Heart left ventricle (tissue), 16 donors: ENCODE results near the gene CD99L2. TPM values are rescaled to one million over a fixed set of nuclear protein-coding genes. Genes with fewer than 3 reads are reported as not detected.

Experiments
- ATAC-seq, 4 donors: fragments of 200-7000 bp; cut with Tn5 transposase; one replicate each; pipeline ENCODE4 v1.9.1; 2020 to 2022; ENCODE audit warnings: moderate library complexity in 4 of 4, mild to moderate bottlenecking in 3 of 4, moderate number of reproducible peaks in 1 of 4
- DNase-seq, 5 donors: peaks; one replicate each; pipeline ENCODE4 v3.0.0-alpha.2; 2020
- H3K27ac ChIP-seq, 12 donors: fragments of 200-600 bp; sonication (generic) in 4 of 12; one replicate each; pipeline versions ENCODE4 v1.5.0 to v1.8.0; 2016 to 2022; ENCODE audit warnings: mild to moderate bottlenecking in 2 of 12
- H3K27me3 ChIP-seq, 9 donors: fragments of 200-600 bp; sonication (generic) in 2 of 9; one replicate each; pipeline versions ENCODE4 v1.5.1 to v1.8.0; 2016 to 2022; ENCODE audit warnings: mild to moderate bottlenecking in 3 of 9
- H3K36me3 ChIP-seq, 9 donors: fragments of 200-600 bp; sonication (generic) in 2 of 9; one replicate each; pipeline versions ENCODE4 v1.5.0 to v1.8.0; 2018 to 2022; ENCODE audit warnings: mild to moderate bottlenecking in 2 of 9
- H3K4me1 ChIP-seq, 12 donors: fragments of 200-600 bp; sonication (generic) in 4 of 12; one replicate each; pipeline versions ENCODE4 v1.5.0 to v1.8.0; 2016 to 2022; ENCODE audit warnings: mild to moderate bottlenecking in 3 of 12
- H3K4me3 ChIP-seq, 12 donors: fragments of 200-600 bp; sonication (generic) in 4 of 12; one replicate each; pipeline versions ENCODE4 v1.5.0 to v1.8.0; 2017 to 2022; ENCODE audit warnings: mild to moderate bottlenecking in 9 of 12, moderate library complexity in 4 of 12
- H3K9me3 ChIP-seq, 12 donors: fragments of 200-600 bp; sonication (generic) in 4 of 12; one replicate each; pipeline versions ENCODE4 v1.5.0 to v1.8.0; 2016 to 2022; ENCODE audit warnings: mild to moderate bottlenecking in 1 of 12
- POLR2A ChIP-seq, 2 donors: fragments of 450-650 bp; IDR thresholded peaks; one replicate each; pipeline ENCODE4 v1.6.1; 2017; ENCODE audit warnings: antibody characterized with exemption in 2 of 2, mild to moderate bottlenecking in 2 of 2, moderate library complexity in 2 of 2
- WGBS, 4 donors: extraction: QIAGEN DNeasy Blood & Tissue Kit in 2 of 4; methylation state at CpG; one replicate each; pipeline versions ENCODE4 v1.1.5 to v1.1.7; 2013 to 2018; 5-methylcytosine and 5-hydroxymethylcytosine counted together
- intact Hi-C, 10 donors: fragments of 100-400 bp; cut with DNase I; formaldehyde crosslinking; loops; one replicate each; pipeline versions ENCODE4 v1.11.1 to v1.14.2; 2022
- polyA plus RNA-seq, 2 donors: library from polyadenylated mRNA; stranded (reverse); fragments of 200-250 nt; gene quantifications; one replicate each; pipeline ENCODE4 v1.2.3, GENCODE V29; 2013
- total RNA-seq, 9 donors: library from RNA; depleted of rRNA in 2 of 9; stranded (reverse); fragments of >200 nt in 2 of 9; fragmentation: NEBNext Ultra II Directional in 3 of 9; extraction: Animal tissue kit (Norgen Biotek cat#: 25700) in 3 of 9; gene quantifications; one replicate each; pipeline versions ENCODE4 v1.1.0 to v1.2.4, GENCODE V29; 2016 to 2023
- TF ChIP-seq, protein P1 (sequence below), 12 donors: fragments of 200-600 bp; sonication (generic) in 4 of 12; IDR thresholded peaks; one replicate each; pipeline versions ENCODE4 v1.5.0 to v1.8.0; 2018 to 2022; ENCODE audit warnings: antibody characterized with exemption in 12 of 12, mild to moderate bottlenecking in 5 of 12
- donor health status: ischemic (EF 13 %, LVEDD 7.1; RV severe dilation, severe dysfunction).
- donor health status: healthy with polysubstance abuse.
- donor health status: DM: no; HTN: yes; CAD: no.
- donor health status: DM: no; HTN: no; CAD: no.
- donor health status: ischemic (EF 25% LVEDD 6.9; RV normal size, moderate dysfunction).
- donor health status: ischemic (EF 25% LVEDD 5.7; RV mildly dilated, moderate dysfunction).
- donor health status: healthy.
- donor health status: DM: yes; HTN: yes; CAD: no.
- donor health status: ischemic (EF 35%, LVEDD 5.7; RV mildly dilated, moderate dysfunction).
- donor health status: nonischemic (EF 11% LVEDD 7.7; RV severe dilation, severe dysfunction).
- donor health status: DM: yes; HTN: yes; CAD: no.
- donor health status: PGD.
- donor health status: ischemic (EF 29% LVEDD 5.4; RV normal size, mild dysfunction).
- donor health status: nonischemic (EF 23%, LVEDD 6.1; RV moderate dilation, normal function).

CD99L2 gene
- total and polyA plus RNA-seq, 11 donors = 51.9 to 115 (median 82.1) TPM

DNA sequence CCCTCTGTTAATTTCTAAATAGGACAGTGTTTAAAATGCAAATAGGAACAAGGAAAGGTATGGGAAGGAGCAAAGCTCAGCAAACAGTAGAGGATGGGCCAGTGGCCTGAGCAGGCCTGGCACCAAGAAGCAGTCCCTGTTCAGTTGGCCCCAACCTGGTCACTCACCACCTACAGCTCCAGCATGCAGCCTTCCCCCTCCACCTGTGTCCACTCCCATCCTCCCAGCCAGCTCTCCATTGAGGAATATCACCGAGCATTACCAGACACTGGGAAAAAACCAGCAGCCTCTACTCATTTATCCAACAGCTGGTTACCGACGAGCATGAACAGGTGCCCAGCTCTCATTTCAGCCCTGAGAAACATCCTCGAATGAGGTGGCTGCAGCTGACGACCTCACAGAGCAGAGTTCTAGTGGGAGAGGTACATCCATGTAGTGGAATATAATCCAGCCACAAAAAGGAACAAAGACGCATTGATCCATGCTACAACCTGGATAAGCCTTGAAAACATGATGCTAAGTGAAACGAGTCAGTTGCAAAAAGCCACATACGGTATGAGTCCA, 25.6 kb downstream of the CD99L2 start:
- H3K27me3 ChIP-seq = no peaks in the 10 kb centered on the region
- intact Hi-C loops = no loop called here
- ATAC-seq (no peak), DNase-seq (no peak)
- H3K4me1 ChIP-seq = peaks cover 0 to 44% (median 20%) of the 10 kb centered on the region in 12 donors
- 74 to 95% (median 88%) methylated on average over 8 of the region's 8 CpGs for WGBS, 4 donors
- no peak for TF ChIP-seq POLR2A (IDR thresholded peaks at IDR 0.05)
- TF ChIP-seq, protein P1, sequence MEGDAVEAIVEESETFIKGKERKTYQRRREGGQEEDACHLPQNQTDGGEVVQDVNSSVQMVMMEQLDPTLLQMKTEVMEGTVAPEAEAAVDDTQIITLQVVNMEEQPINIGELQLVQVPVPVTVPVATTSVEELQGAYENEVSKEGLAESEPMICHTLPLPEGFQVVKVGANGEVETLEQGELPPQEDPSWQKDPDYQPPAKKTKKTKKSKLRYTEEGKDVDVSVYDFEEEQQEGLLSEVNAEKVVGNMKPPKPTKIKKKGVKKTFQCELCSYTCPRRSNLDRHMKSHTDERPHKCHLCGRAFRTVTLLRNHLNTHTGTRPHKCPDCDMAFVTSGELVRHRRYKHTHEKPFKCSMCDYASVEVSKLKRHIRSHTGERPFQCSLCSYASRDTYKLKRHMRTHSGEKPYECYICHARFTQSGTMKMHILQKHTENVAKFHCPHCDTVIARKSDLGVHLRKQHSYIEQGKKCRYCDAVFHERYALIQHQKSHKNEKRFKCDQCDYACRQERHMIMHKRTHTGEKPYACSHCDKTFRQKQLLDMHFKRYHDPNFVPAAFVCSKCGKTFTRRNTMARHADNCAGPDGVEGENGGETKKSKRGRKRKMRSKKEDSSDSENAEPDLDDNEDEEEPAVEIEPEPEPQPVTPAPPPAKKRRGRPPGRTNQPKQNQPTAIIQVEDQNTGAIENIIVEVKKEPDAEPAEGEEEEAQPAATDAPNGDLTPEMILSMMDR (IDR thresholded peaks at IDR 0.05) = no peak
- H3K27ac ChIP-seq = peak overlapping the region in 10 of 12 donors; percentile 20 to 76 (median 50)
- no peak overlapping the region for H3K4me3 ChIP-seq
- no peaks in the 10 kb centered on the region for H3K9me3 ChIP-seq
- no peaks in the 10 kb centered on the region for H3K36me3 ChIP-seq

DNA sequence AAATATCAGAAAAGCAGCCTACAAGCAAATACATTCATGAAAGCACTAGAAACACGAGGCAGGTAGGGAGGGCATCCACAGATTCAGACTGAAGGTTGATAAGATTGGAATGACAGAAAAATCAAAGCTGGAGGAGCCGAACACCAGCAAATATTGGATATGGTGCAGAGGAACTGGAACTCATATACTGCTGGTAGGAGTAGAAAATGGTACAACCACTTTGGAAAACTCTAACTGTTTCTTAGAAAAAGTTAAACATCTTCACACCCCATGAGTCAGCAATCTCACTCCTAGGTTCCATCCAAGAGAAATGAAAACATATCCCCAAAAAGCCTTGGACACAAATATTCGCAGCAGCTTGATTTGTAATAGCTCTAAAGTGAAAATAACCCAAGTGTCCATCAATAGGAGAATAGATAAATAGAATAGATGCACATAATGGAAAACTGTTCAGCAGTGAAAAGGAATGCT, 27.1 kb downstream of the CD99L2 start:
- WGBS, 4 donors = 44 to 61% (median 55%) methylated on average over 3 of the region's 3 CpGs
- TF ChIP-seq POLR2A (IDR thresholded peaks at IDR 0.05) = no peak
- TF ChIP-seq, protein P1 (IDR thresholded peaks at IDR 0.05) = no peak
- intact Hi-C loops = no loop called here
- Histone ChIP-seq H3K36me3 (no peaks in the 10 kb centered on the region), H3K4me3 (no peak overlapping the region), H3K4me1 (peaks cover 0 to 44% (median 20%) of the 10 kb centered on the region in 12 donors), H3K27ac (peak overlapping the region in 10 of 12 donors; percentile 13 to 76 (median 50)), H3K27me3 (no peaks in the 10 kb centered on the region), H3K9me3 (no peaks in the 10 kb centered on the region)
- ATAC-seq = no peak
- DNase-seq = no peak

DNA sequence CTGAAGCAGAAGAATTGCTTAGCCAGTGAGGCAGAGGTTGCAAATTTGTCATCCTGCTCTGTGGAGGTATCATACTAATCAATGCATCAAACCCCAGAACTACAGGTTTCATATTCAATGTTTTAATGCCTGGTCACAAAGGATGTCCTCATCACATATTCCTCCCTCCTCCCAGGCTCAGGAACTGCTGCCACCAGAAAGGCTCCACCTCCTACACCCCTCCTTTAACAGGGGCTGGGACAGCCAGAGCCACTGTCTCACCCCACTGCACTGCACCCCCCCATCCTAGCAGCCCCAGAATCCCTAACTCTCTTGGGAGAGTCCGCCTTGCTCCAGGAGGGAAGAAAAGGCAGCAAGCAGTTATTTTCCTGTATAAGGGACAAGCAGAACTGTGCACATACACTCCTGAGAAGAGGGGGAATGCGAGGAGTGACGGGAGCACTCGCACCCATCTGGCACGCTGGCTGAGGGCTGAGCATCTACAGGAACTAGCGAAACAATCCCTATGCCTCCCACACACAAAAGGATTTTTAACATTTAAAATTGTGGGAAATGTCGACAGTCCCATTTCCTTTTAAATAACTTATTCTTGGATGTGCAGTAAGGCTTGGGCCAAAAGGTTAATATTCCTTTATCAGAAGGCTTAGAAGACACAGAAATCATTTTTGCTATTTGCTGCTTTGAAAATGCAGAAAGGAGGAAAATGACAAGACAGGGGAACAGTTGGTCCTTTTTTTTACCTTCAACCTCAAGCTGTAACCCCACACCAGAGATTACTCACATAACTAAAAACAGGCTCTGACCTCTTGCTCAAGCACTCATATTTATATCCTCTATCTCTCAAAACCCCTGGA, 27.8 kb downstream of the CD99L2 start:
- intact Hi-C loops = no loop called here
- 19 to 59% (median 41%) methylated on average over 7 of the region's 7 CpGs for WGBS, 4 donors
- TF ChIP-seq, protein P1 (IDR thresholded peaks at IDR 0.05) = no peak
- no peak for TF ChIP-seq POLR2A (IDR thresholded peaks at IDR 0.05)
- Histone ChIP-seq H3K9me3 (no peaks in the 10 kb centered on the region), H3K4me1 (peaks cover 0 to 44% (median 20%) of the 10 kb centered on the region in 12 donors), H3K4me3 (no peak overlapping the region), H3K27me3 (no peaks in the 10 kb centered on the region), H3K36me3 (peaks cover 0 to 4% (median 0%) of the 10 kb centered on the region in 9 donors), H3K27ac (peak overlapping the region in 10 of 12 donors; percentile 13 to 76 (median 50))
- DNase-seq (peak in 1 of 5 donors; percentile 7), ATAC-seq (peak in 3 of 4 donors; percentile 38 to 63 (median 47))

DNA sequence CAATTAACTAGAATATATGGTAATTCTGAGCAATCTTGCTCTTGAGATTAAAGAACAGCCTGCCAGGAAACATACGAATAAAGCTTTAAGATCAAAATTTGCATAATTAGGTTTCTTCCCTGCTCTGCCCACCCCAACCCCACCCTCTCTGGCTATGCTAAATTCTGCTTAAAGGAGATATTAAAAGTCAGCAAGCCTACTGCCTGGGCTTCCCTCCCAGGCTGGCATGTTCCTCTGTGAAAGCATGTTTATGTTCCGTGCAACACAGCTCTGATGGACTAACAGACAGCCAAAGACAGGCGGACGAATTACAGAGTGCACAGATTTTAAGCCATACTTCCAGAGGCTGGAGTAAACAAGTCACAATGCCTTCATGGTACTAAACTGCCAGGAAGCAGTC, 28.4 kb downstream of the CD99L2 start:
- TF ChIP-seq, protein P1 (IDR thresholded peaks at IDR 0.05) = no peak
- no peak for TF ChIP-seq POLR2A (IDR thresholded peaks at IDR 0.05)
- Histone ChIP-seq H3K4me3 (no peak overlapping the region), H3K27ac (peak overlapping the region in 10 of 12 donors; percentile 13 to 76 (median 48)), H3K36me3 (peaks cover 0 to 7% (median 0%) of the 10 kb centered on the region in 9 donors), H3K4me1 (peaks cover 0 to 44% (median 20%) of the 10 kb centered on the region in 12 donors), H3K9me3 (no peaks in the 10 kb centered on the region), H3K27me3 (no peaks in the 10 kb centered on the region)
- DNase-seq (no peak), ATAC-seq (peak in 1 of 4 donors; percentile 52)
- intact Hi-C loops = no loop called here
- 53 to 60% (median 55%) methylated on average over 3 to 4 of the region's 4 CpGs for WGBS, 4 donors
